HEK293 (cell line): ENCODE data around the gene HSPB3.

Experiments
- CTCF ChIA-PET: fragments of 350-600 bp; formaldehyde crosslinking; extraction: SDS; loops from one replicate; lab custom pipeline; 2021; ENCODE audit warnings: antibody characterized with exemption; lab: Yijun Ruan, JAX
- POLR2A ChIA-PET: fragments of 300-600 bp; formaldehyde crosslinking; extraction: SDS; loops from one replicate; lab custom pipeline; 2020; ENCODE audit warnings: antibody characterized with exemption, inconsistent platforms; lab: Yijun Ruan, JAX
- H3K27ac ChIP-seq: fragments of 200-500 bp; sonication (Bioruptor generic); 2 replicates; pipeline ENCODE4 v1.5.1; 2014; ENCODE audit warnings: low read depth, low read length, control low read depth, inconsistent platforms; ENCODE audit errors: extremely low read depth
- H3K36me3 ChIP-seq, 2 experiments: fragments of 200-500 bp in 1 of 2; sonication (Bioruptor generic) in 1 of 2; 1 replicate in 1 of 2; 2 replicates in 1 of 2; pipeline ENCODE4 v1.5.1; 2014 to 2017; ENCODE audit warnings: inconsistent platforms in 2 of 2, low read length in 2 of 2; ENCODE audit not compliant: control insufficient read depth in 2 of 2, insufficient read depth in 1 of 2
- H3K4me1 ChIP-seq: fragments of 200-500 bp; sonication (Bioruptor generic); 2 replicates; pipeline ENCODE4 v1.5.1; 2014; ENCODE audit warnings: mild to moderate bottlenecking, low read length, inconsistent platforms; ENCODE audit not compliant: control insufficient read depth, insufficient read depth
- H3K4me3 ChIP-seq: 2 replicates; pipeline ENCODE4 v1.5.1; 2011; ENCODE audit warnings: low read depth, mild to moderate bottlenecking, control low read depth, low read length, moderate library complexity
- H3K9me3 ChIP-seq: fragments of 200-500 bp; sonication (Bioruptor generic); 2 replicates; pipeline ENCODE4 v1.5.1; 2014; ENCODE audit warnings: low read depth, low read length, inconsistent platforms; ENCODE audit not compliant: control insufficient read depth, insufficient read depth
- BCL11A ChIP-seq: fragments of 450-650 bp; formaldehyde crosslinking; IDR thresholded peaks from 2 replicates; pipeline ENCODE4 v1.5.1; 2016; ENCODE audit warnings: low read depth, missing biosample characterization, missing genetic modification characterization
- KLF16 ChIP-seq: fragments of 450-650 bp; formaldehyde crosslinking; IDR thresholded peaks from 2 replicates; pipeline ENCODE4 v1.5.1; 2017; ENCODE audit warnings: missing biosample characterization, missing genetic modification characterization
- MYNN ChIP-seq: fragments of 450-650 bp; formaldehyde crosslinking; IDR thresholded peaks from 2 replicates; pipeline ENCODE4 v1.5.1; 2016; ENCODE audit warnings: missing biosample characterization, missing genetic modification characterization, borderline replicate concordance
- OSR2 ChIP-seq: fragments of 450-650 bp; formaldehyde crosslinking; IDR thresholded peaks from 2 replicates; pipeline ENCODE4 v1.5.1; 2016; ENCODE audit warnings: missing biosample characterization, missing genetic modification characterization
- PRDM1 ChIP-seq: fragments of 450-650 bp; formaldehyde crosslinking; IDR thresholded peaks from 2 replicates; pipeline ENCODE4; 2016; ENCODE audit warnings: missing biosample characterization, missing genetic modification characterization
- ZFHX2 ChIP-seq: fragments of 450-650 bp; formaldehyde crosslinking; conservative IDR thresholded peaks from 2 replicates; pipeline ENCODE4 v1.5.1; 2016; ENCODE audit warnings: missing biosample characterization, missing genetic modification characterization
- ZNF10 ChIP-seq: fragments of 450-650 bp; formaldehyde crosslinking; IDR thresholded peaks from 2 replicates; pipeline ENCODE4 v1.5.1; 2017; ENCODE audit warnings: missing biosample characterization, missing genetic modification characterization
- ZNF132 ChIP-seq: fragments of 450-650 bp; formaldehyde crosslinking; IDR thresholded peaks from 2 replicates; pipeline ENCODE4 v1.5.1; 2017; ENCODE audit warnings: missing biosample characterization, missing genetic modification characterization, borderline replicate concordance
- ZNF138 ChIP-seq: fragments of 450-650 bp; formaldehyde crosslinking; IDR thresholded peaks from 2 replicates; pipeline ENCODE4 v1.5.1; 2016; ENCODE audit warnings: missing biosample characterization, missing genetic modification characterization, borderline replicate concordance
- ZNF16 ChIP-seq: fragments of 450-650 bp; formaldehyde crosslinking; IDR thresholded peaks from 2 replicates; pipeline ENCODE4 v1.5.1; 2016; ENCODE audit warnings: low read depth, missing biosample characterization, missing genetic modification characterization
- ZNF19 ChIP-seq: fragments of 450-650 bp; formaldehyde crosslinking; IDR thresholded peaks from 2 replicates; pipeline ENCODE4; 2016; ENCODE audit warnings: missing biosample characterization, missing genetic modification characterization, low read depth
- ZNF211 ChIP-seq: fragments of 450-650 bp; formaldehyde crosslinking; IDR thresholded peaks from 2 replicates; pipeline ENCODE4 v1.5.1; 2016; ENCODE audit warnings: low read depth, missing biosample characterization, missing genetic modification characterization
- ZNF239 ChIP-seq: fragments of 450-650 bp; formaldehyde crosslinking; IDR thresholded peaks from 2 replicates; pipeline ENCODE4 v1.5.1; 2016; ENCODE audit warnings: missing biosample characterization, missing genetic modification characterization
- ZNF510 ChIP-seq: fragments of 450-650 bp; formaldehyde crosslinking; IDR thresholded peaks from 2 replicates; pipeline ENCODE4 v1.5.1; 2018; ENCODE audit warnings: mild to moderate bottlenecking, missing genetic modification characterization, missing biosample characterization; ENCODE audit not compliant: insufficient replicate concordance
- ZNF548 ChIP-seq: fragments of 450-650 bp; formaldehyde crosslinking; IDR thresholded peaks from 2 replicates; pipeline ENCODE4 v1.5.1; 2016; ENCODE audit warnings: missing biosample characterization, missing genetic modification characterization
- ZNF558 ChIP-seq: fragments of 450-650 bp; formaldehyde crosslinking; IDR thresholded peaks from 2 replicates; pipeline ENCODE4 v1.5.1; 2016; ENCODE audit warnings: missing biosample characterization, missing genetic modification characterization
- ZNF560 ChIP-seq: fragments of 450-650 bp; formaldehyde crosslinking; IDR thresholded peaks from 2 replicates; pipeline ENCODE4 v1.5.1; 2017; ENCODE audit warnings: missing biosample characterization, missing genetic modification characterization, borderline replicate concordance
- ZNF561 ChIP-seq: fragments of 450-650 bp; IDR thresholded peaks from 2 replicates; pipeline ENCODE4 v1.5.1; 2018; ENCODE audit warnings: missing biosample characterization, missing genetic modification characterization, borderline replicate concordance
- ZNF585B ChIP-seq: fragments of 450-650 bp; formaldehyde crosslinking; IDR thresholded peaks from 2 replicates; pipeline ENCODE4 v1.5.1; 2016; ENCODE audit warnings: missing biosample characterization, missing genetic modification characterization
- ZNF664 ChIP-seq: fragments of 450-650 bp; formaldehyde crosslinking; IDR thresholded peaks from 2 replicates; pipeline ENCODE4 v1.5.1; 2016; ENCODE audit warnings: missing biosample characterization, missing genetic modification characterization
- ZNF785 ChIP-seq: fragments of 450-650 bp; formaldehyde crosslinking; IDR thresholded peaks from 2 replicates; pipeline ENCODE4 v1.5.1; 2016; ENCODE audit warnings: missing biosample characterization, missing genetic modification characterization
- TF ChIP-seq, protein P1 (sequence below): fragments of 450-650 bp; formaldehyde crosslinking; IDR thresholded peaks from 2 replicates; pipeline ENCODE4 v1.5.1; 2016; ENCODE audit warnings: missing biosample characterization, missing genetic modification characterization, low read depth
- TF ChIP-seq, protein P2 (sequence below): fragments of 450-650 bp; formaldehyde crosslinking; IDR thresholded peaks from 2 replicates; pipeline ENCODE4 v1.5.0; 2017; ENCODE audit warnings: missing biosample characterization, missing genetic modification characterization, borderline replicate concordance
- TF ChIP-seq, protein P3 (sequence below): fragments of 450-650 bp; formaldehyde crosslinking; IDR thresholded peaks from 2 replicates; pipeline ENCODE4 v1.5.1; 2016; ENCODE audit warnings: missing biosample characterization, missing genetic modification characterization
- TF ChIP-seq, protein P4 (sequence below): fragments of 450-650 bp; formaldehyde crosslinking; IDR thresholded peaks from 2 replicates; pipeline ENCODE4 v1.5.1; 2016; ENCODE audit warnings: missing biosample characterization, missing genetic modification characterization

HSPB3 gene

DNA sequence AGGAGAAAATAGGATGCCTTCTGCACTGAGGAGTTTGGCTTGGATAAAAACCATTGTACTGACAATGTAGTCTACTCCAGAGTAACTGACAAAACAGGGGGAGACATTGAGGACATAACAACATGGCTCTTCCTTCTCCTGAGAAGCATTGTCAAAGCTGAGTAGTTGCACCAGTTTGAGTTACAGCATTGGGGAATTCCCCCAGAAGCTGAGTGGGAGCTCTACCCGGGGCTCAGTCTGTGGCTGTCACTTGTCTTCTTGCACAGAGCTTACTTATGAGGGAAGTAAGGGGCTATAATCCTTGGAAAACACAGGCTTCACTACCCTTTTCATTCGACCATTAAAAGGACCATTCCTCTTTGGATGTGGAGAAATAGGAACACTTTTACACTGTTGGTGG is 21.2 kb downstream of the HSPB3 start (continued):
- TF ChIP-seq, protein P1, sequence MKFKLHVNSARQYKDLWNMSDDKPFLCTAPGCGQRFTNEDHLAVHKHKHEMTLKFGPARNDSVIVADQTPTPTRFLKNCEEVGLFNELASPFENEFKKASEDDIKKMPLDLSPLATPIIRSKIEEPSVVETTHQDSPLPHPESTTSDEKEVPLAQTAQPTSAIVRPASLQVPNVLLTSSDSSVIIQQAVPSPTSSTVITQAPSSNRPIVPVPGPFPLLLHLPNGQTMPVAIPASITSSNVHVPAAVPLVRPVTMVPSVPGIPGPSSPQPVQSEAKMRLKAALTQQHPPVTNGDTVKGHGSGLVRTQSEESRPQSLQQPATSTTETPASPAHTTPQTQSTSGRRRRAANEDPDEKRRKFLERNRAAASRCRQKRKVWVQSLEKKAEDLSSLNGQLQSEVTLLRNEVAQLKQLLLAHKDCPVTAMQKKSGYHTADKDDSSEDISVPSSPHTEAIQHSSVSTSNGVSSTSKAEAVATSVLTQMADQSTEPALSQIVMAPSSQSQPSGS (tag by site-specific recombination) = no peak
- no peak for TF ChIP-seq ZNF558 (tag by site-specific recombination)

DNA sequence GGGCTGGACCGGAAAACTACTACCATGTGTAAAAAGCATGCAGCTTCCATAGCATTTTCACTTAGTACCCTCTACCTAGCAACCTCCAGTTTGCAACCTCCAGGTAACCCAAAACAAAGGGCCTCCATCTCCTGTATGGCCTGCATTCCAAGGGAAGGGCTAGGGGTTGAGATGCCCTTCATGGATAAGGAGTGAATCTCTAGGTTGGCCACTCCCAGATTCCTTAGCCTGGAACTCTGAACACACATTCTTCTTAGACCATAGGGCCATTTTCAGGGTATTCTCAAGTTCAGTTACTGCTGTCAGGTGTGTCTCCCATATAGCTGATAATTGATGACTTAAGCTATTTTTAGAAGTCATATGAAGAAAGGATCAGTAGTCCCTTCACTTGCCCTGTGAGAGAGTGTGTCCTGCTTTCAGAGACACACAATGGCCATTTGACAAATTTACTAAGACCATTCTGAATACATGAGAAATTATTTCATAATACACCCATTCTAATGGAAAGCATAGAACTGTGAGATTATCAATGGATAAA is 22.5 kb downstream of the HSPB3 start:
- TF ChIP-seq ZNF10 (tag by site-specific recombination) (no peak), KLF16 (tag by site-specific recombination) (no peak), ZNF239 (tag by site-specific recombination) (no peak), BCL11A (tag by site-specific recombination) (no peak), PRDM1 (tag by site-specific recombination) (no peak), ZFHX2 (tag by site-specific recombination) (no peak), ZNF510 (tag by site-specific recombination) (no peak), ZNF19 (tag by site-specific recombination) (no peak), ZNF548 (tag by site-specific recombination) (no peak), ZNF785 (no peak)
- TF ChIP-seq, protein P2, sequence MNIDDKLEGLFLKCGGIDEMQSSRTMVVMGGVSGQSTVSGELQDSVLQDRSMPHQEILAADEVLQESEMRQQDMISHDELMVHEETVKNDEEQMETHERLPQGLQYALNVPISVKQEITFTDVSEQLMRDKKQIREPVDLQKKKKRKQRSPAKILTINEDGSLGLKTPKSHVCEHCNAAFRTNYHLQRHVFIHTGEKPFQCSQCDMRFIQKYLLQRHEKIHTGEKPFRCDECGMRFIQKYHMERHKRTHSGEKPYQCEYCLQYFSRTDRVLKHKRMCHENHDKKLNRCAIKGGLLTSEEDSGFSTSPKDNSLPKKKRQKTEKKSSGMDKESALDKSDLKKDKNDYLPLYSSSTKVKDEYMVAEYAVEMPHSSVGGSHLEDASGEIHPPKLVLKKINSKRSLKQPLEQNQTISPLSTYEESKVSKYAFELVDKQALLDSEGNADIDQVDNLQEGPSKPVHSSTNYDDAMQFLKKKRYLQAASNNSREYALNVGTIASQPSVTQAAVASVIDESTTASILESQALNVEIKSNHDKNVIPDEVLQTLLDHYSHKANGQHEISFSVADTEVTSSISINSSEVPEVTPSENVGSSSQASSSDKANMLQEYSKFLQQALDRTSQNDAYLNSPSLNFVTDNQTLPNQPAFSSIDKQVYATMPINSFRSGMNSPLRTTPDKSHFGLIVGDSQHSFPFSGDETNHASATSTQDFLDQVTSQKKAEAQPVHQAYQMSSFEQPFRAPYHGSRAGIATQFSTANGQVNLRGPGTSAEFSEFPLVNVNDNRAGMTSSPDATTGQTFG = no peak
- TF ChIP-seq, protein P3, sequence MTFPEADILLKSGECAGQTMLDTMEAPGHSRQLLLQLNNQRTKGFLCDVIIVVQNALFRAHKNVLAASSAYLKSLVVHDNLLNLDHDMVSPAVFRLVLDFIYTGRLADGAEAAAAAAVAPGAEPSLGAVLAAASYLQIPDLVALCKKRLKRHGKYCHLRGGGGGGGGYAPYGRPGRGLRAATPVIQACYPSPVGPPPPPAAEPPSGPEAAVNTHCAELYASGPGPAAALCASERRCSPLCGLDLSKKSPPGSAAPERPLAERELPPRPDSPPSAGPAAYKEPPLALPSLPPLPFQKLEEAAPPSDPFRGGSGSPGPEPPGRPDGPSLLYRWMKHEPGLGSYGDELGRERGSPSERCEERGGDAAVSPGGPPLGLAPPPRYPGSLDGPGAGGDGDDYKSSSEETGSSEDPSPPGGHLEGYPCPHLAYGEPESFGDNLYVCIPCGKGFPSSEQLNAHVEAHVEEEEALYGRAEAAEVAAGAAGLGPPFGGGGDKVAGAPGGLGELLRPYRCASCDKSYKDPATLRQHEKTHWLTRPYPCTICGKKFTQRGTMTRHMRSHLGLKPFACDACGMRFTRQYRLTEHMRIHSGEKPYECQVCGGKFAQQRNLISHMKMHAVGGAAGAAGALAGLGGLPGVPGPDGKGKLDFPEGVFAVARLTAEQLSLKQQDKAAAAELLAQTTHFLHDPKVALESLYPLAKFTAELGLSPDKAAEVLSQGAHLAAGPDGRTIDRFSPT = no peak
- Histone ChIP-seq H3K27ac (no peak overlapping the region), H3K36me3 (no peaks in the 10 kb centered on the region), H3K4me1 (no peaks in the 10 kb centered on the region), H3K9me3 (no peaks in the 10 kb centered on the region), H3K4me3 (no peak overlapping the region)
- ChIA-PET POLR2A (no interaction called here), CTCF (interaction anchor here (4.1 kb wide), 1 partner anchor 11 kb away, joined by 26 read pairs; no protein-coding TSS in a partner anchor)

DNA sequence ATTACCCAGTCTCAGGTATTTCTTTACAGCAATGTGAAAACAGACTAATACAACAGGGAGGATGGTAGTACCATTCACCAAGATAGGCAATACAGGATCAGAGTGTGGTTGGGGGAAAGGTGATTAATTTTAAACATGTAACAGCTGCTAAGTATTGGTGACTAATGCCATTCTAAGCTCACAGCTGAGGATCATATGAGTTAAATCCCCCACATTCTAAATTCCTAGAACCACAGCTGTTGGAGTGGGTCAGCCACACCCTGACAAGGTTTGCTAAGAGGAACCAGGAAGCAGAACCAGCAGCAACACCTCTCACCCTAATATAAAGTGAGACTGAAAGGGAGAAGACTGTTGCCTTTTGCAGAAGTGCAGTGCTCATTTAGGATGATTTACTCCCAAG is 24.8 kb downstream of the HSPB3 start:
- no peaks in the 10 kb centered on the region for H3K36me3 ChIP-seq
- H3K27ac ChIP-seq = no peak overlapping the region
- H3K9me3 ChIP-seq = no peaks in the 10 kb centered on the region
- ChIA-PET CTCF (interaction anchor here (1.6 to 4.1 kb wide), 3 partner anchors 9 to 37 kb away, joined by 4 to 26 read pairs (median 6); no protein-coding TSS in a partner anchor), POLR2A (no interaction called here)
- H3K4me1 ChIP-seq = no peaks in the 10 kb centered on the region
- no peak for TF ChIP-seq MYNN (tag by site-specific recombination)
- no peak for TF ChIP-seq OSR2 (tag by site-specific recombination)
- TF ChIP-seq, protein P4, sequence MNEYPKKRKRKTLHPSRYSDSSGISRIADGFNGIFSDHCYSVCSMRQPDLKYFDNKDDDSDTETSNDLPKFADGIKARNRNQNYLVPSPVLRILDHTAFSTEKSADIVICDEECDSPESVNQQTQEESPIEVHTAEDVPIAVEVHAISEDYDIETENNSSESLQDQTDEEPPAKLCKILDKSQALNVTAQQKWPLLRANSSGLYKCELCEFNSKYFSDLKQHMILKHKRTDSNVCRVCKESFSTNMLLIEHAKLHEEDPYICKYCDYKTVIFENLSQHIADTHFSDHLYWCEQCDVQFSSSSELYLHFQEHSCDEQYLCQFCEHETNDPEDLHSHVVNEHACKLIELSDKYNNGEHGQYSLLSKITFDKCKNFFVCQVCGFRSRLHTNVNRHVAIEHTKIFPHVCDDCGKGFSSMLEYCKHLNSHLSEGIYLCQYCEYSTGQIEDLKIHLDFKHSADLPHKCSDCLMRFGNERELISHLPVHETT = no peak
- no peak for TF ChIP-seq ZNF16 (tag by site-specific recombination)
- no peak for TF ChIP-seq ZNF211 (tag by site-specific recombination)
- no peak for TF ChIP-seq ZNF138 (tag by site-specific recombination)
- TF ChIP-seq ZNF664 = no peak
- no peak for TF ChIP-seq ZNF560 (tag by site-specific recombination)
- no peak for TF ChIP-seq ZNF561 (tag by site-specific recombination)
- no peak for TF ChIP-seq ZNF132 (tag by site-specific recombination)
- no peak for TF ChIP-seq ZNF585B (tag by site-specific recombination)
- TF ChIP-seq, protein P3 = no peak
- H3K4me3 ChIP-seq = no peak overlapping the region
